Activated CD8-positive, alpha-beta memory T cell treated with anti-CD3 and anti-CD28 coated beads for 36 hours (primary cell): ENCODE data around the gene ADGRL4. TPM values are rescaled to one million over a fixed set of nuclear protein-coding genes. Genes with fewer than 3 reads are reported as not detected.
"Not testable (repeated sequence)": the region's sequence is repeated elsewhere in the genome, so short reads cannot be mapped to it uniquely, and the experiment has no call there.

Source experiments
- CTCF ChIA-PET: fragments of 350-600 bp; sonication (Branson Sonifier 250); formaldehyde crosslinking; loops from one replicate; lab custom pipeline; 2021; ENCODE audit warnings: antibody characterized with exemption; lab: Charles Lee
- POLR2A ChIA-PET: fragments of 350-600 bp; sonication (Branson Sonifier 250); formaldehyde crosslinking; loops from one replicate; lab custom pipeline; 2021; ENCODE audit warnings: antibody characterized with exemption; lab: Charles Lee
- total RNA-seq, 2 experiments: library from RNA; stranded (reverse); gene quantifications; one replicate each; pipeline ENCODE4 v1.2.3, GENCODE V29; 2021

Gene ADGRL4
- not detected for total RNA-seq

DNA sequence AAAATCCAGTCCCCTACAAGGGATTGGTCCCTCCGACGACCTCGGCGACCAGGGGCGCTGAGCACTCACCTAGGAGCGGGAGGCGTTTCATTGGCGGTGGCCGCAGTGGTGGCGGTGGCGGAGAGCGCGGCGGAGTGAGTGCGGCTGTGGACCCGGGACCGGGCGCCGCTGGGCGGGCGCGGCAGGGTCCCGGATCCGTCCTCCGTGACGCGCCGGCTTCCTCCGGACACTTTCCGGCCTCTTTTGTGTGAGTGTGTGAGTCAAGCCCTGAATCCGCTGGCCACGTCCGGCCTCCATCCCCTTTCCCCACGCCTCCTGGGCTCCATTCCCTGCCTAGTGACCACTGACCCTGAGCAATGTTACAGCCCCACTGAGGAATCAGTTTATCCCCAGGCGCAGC, at the start of gene ADGRL4:
ADGRL4 (minus strand) TSS at position 167 of the 400 bp plus-strand sequence; CDS start at position 91, 76 bp downstream.
- ChIA-PET POLR2A (no interaction called here), CTCF (no interaction called here)

DNA sequence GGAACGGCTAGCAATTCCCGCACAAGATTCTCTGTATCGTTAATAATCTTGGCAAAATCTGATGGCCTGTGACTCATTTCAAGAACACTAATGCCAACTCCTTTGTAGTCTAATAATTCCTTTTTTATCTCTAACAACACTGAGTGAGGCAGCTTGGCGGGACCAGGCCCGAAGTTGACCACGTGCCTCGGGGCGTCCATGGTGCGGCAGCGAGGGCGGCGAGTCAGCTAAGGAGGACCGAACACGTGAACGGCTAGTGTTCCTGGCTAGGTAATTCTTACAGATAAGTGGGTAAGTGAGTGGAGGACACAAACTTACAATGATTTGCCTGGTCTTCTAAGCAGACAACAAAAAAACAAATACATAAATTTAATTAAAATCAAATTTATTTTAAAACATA, 49.3 kb upstream of the ADGRL4 start:
- CTCF ChIA-PET: no interaction called here
- POLR2A ChIA-PET: no interaction called here

DNA sequence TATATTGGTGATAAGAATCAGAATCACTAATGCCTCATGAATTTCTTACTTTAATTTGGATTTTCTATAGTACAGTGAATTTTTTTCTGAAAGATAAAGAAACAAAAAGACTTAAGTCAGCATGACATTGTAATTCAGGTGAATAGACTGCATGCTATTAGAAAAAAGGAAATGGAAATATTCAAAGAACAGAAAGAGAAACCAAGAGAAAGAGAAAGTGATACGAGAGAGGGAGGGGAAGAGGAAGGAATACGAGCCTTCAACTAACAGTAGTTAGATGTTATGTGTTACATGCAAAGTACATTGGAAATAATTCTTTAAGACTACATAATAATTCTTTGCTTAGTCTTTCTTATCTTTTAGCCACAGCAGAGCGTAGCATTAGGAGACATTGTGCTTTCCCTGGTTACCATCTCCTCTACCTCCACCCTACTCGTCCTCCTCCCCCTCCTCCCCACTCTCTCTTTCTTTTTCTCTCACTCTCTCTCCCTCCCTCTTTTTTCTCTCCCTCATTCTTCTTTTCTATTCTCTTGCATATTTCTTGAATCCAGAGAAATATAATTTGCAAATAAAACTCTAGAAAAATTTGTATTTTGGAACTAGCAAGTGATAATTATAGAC, 46.4 kb upstream of the ADGRL4 start:
- CTCF ChIA-PET: no interaction called here

DNA sequence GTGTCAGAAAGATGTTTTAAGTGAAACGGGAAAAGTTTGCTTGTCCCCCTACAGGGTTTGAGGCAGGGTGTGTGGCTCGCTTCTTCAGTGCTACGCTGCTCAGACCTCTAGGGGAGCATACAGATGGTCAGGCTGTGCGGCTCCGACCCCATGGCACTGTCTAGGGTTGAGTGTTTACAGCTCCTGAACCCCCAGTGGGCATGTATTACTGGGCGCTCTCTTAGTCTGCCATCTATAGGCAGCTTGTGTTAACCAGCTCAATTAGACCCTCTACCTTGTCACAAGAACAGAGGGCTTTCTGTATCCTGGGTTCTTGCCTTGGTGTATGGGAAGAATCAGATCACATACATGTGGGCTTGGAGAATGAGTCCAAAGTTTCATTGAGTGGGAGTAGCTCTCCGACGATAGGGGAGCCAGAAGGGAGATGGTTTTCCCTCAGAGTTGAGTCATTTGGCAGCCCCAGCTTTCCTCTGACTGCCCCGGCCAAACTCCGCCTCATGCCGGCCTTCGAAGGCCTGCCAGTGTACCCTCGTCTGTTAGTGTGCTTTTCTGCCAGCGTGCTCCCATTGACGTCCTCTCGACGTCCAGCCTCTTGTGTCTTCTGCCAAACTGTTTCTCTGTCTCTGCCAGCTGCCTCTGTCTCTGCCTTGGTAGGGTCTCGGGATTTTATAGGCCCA, 38.6 kb upstream of the ADGRL4 start:
- CTCF ChIA-PET: no interaction called here
- POLR2A ChIA-PET: no interaction called here

More for the DNA sequence above, 46.4 kb upstream of the ADGRL4 start:
- POLR2A ChIA-PET: no interaction called here

- ChIA-PET POLR2A (no interaction called here), CTCF (no interaction called here)
Observed at GRCh38 chr1:79043506-79043905, 37.0 kb upstream of the ADGRL4 start.

DNA sequence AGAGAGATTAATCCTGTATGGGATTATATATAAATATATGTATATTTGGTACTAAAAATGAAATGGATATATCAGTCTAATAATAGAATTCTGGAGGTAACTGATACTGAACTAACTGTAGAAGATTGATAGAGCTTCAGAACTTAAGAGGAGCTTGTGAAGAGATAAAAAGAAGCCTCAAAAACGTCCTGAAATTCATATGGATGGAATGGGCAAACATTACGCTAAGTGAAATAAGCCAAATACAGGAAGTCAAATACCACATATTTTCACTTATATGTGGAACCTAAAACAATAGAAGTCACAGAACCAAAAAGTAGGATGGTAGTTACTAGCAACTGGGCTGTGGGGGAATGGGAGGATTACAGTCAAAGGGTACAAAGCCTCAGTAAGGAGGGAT, 36.0 kb upstream of the ADGRL4 start:
- CTCF ChIA-PET: no interaction called here

GRCh38 chr1:79042117-79042516, 35.6 kb upstream of the ADGRL4 start:
- ChIA-PET CTCF (no interaction called here), POLR2A (interaction anchor here (0.7 kb wide), 1 partner anchor 23 kb away, joined by 3 read pairs; no protein-coding TSS in a partner anchor)

More for the DNA sequence above, 36.0 kb upstream of the ADGRL4 start:
- POLR2A ChIA-PET: interaction anchor here (0.7 kb wide), 1 partner anchor 23 kb away, joined by 3 read pairs; no protein-coding TSS in a partner anchor

DNA sequence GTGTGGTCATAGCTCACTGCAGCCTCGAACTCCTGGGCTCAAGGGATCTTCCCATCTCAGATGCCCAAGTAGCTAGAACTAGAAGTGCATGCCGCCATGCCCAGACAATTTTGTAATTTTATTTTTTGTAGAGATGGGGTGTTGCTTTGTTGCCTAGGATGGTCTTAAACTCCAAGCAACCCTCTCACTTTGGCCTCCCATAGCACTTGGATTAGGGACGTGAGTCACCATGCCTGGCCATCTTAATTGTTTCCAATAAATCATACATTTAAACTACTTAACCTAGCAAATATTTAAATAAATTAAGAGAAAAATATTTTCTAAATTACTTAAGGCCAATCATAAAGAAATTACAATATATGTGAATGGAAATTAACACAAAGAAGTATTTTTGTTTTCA, 35.1 kb upstream of the ADGRL4 start:
- ChIA-PET POLR2A (no interaction called here), CTCF (no interaction called here)

DNA sequence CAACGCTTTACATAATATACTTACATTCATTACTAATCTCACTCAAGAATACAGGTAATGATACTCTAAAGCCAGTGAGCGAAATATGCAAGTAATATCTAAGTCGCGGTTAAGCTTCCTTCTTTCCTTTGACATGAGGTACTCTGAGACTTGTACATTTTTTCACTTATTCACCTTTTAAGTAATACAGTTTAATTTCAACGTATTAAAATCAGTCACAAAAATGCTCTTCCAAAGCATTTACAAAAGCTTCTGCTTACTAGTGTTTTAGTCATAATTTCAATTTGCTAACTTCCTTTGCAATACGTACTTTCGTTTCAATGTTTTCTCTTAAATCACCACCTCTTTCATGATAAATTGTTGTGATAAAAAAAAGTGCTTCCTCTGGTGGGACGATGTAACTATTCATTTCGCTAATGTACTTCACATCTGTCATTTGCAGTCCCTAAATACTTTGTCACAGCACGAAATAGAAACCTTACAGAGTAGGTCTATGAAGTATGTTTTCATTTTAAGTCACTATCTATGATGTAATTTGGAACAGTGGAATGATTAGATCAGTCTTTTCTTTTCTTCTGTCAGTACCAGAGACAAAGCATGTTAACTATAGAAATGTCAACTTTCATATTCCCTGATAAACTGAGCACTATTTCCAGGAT, 34.0 kb upstream of the ADGRL4 start:
- POLR2A ChIA-PET: no interaction called here
- CTCF ChIA-PET: no interaction called here

- CTCF ChIA-PET: no interaction called here
- POLR2A ChIA-PET: no interaction called here
Observed at GRCh38 chr1:79037085-79037484, 30.6 kb upstream of the ADGRL4 start.

DNA sequence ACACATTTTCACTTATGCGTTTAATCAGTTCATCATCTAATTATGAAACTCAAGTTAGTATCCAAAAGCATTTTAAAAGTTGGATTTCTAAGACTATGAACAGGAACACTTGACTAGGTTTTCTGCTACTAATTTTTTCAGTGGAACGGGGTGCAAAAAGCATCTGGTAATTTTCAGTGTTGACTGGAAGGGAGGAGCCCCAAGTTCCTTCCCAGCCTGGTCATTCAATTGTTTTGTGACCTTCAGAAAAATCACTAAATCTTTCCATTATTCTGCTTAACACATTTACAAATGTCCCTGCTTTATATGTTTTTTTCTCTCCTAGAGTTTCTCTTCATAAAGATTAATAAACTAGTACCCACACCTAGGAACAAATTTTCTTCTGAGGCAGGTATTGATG, 6.0 kb upstream of the ADGRL4 start:
- ChIA-PET CTCF (no interaction called here), POLR2A (no interaction called here)

DNA sequence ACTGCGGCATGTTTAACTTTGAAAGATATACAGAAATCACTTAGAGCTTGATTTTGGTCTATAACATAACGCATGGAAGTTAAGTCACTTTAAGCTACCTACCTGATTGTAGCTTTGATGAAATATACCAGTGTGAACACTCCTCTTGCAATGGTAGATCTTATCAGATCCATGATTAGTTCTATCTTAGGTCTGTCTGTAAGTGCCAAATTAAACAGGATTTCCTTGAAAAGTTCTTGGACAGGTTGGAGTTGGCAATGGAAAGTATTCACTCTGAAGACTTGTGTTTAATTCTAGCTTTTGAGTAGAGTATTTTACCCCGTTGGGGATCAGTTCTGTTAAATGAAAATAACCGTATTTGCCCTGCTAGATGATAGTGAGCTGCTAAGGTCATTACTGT, 4.1 kb upstream of the ADGRL4 start:
- CTCF ChIA-PET: no interaction called here
- POLR2A ChIA-PET: no interaction called here

DNA sequence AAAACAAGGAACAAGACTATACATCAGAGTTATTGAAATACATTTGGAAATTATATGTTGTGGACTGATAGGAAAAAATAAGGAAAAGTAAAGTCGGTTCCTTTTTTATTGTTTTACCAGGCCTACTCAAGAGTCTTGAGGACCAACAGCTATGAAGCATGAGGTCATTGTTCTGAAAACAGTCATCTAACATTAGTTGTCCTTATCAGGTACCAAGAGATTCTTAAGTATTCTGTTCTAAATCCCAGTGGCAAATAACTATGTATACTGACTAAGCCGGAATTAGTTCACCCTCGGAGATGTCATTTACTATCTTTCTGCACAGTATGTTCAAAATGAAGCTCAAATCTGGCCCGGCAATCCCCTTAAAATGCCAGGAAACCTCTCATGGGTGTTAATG, 585 bp downstream of the ADGRL4 start:
- ChIA-PET CTCF (no interaction called here), POLR2A (no interaction called here)

- ChIA-PET POLR2A (no interaction called here), CTCF (no interaction called here)
Observed at GRCh38 chr1:79004916-79005315, 1.6 kb downstream of the ADGRL4 start.

DNA sequence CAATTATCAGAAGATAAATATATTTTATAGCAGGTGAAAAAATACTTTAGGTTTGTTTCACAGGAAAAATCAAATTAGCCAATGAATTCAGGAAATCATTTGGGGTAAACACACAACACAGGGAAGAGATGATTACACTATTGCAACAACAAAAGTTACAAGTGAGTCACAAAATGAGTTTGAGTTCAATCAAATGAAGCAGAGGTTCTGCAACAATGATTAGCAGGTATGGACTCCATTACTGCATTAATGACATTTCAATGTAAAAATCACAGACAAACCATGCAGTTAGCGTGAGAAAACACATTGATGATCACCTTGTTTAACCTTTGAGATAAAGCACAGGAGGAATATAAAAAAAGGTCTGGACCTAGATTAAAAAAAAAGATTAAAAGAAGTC, 9.7 kb downstream of the ADGRL4 start:
- POLR2A ChIA-PET: no interaction called here

GRCh38 chr1:78987042-78987441, 19.5 kb downstream of the ADGRL4 start:
- CTCF ChIA-PET: no interaction called here
- POLR2A ChIA-PET: no interaction called here

More for the DNA sequence above, 9.7 kb downstream of the ADGRL4 start:
- CTCF ChIA-PET: no interaction called here

GRCh38 chr1:78980511-78980910, 26.0 kb downstream of the ADGRL4 start:
- ChIA-PET CTCF (no interaction called here), POLR2A (no interaction called here)

DNA sequence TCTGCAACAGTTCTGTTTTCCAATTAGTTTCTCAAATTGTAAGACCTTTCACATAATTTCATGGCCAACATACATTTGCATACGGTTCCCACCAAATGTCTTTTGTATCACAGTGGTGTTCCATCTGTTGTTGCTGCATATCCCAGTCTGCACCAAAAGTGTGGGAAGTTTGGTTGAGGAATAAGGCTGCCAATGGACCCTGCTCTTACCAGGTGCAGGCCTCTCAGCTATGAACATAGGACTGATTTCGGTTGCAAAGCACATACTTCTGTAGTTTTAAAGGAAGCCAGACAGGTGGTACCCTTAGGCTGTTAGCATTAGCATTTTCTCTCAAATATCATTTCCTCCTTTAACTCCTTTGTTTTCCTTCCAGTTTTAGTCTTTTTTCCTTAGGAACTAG, 33.8 kb downstream of the ADGRL4 start:
- CTCF ChIA-PET: no interaction called here
- POLR2A ChIA-PET: no interaction called here

DNA sequence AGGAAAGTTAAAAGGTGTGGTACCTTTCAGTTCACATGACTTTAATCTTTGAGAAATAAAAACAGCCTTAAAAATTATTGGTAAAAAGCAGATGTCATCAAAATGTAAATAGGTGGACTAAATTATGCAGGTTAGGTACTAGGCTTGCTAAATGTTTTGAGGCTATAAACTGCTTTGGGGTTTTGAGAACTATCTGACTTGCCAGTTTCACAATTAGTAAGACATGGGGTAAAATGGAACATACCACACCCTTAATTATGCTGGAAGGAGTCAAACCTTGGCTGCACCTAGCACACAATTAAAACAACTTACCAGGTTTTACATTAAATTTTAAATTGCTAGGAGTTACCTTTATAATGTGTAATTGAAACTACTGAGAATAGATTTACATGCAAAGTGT, 39.4 kb downstream of the ADGRL4 start:
- POLR2A ChIA-PET, CTCF ChIA-PET: not testable (repeated sequence)

- POLR2A ChIA-PET: no interaction called here
- CTCF ChIA-PET: no interaction called here
Observed at GRCh38 chr1:78958711-78959110, 47.8 kb downstream of the ADGRL4 start.

GRCh38 chr1:78950826-78951225, 55.7 kb downstream of the ADGRL4 start:
- ChIA-PET POLR2A (no interaction called here), CTCF (no interaction called here)
